A549 (cell line): ENCODE results near the gene TPI1. TPM values are rescaled to one million over a fixed set of nuclear protein-coding genes. Genes with fewer than 3 reads are reported as not detected.

ENCODE experiments used
- ATAC-seq, 2 experiments: fragments of 200-7000 bp in 1 of 2; fragments of >200 bp in 1 of 2; cut with Nextera tagmentation in 1 of 2; cut with Tn5 transposase in 1 of 2; 3 replicates each; pipeline versions ENCODE4 v1.8.0 to v1.9.1; 2018 to 2020; ENCODE audit warnings: mild to moderate bottlenecking in 1 of 2, moderate library complexity in 1 of 2
- CTCF ChIA-PET: fragments of 300-600 bp; sonication (Branson Sonifier 250); formaldehyde crosslinking; extraction: SDS; loops from one replicate; lab custom pipeline; 2021; ENCODE audit warnings: antibody characterized with exemption, inconsistent platforms; lab: Yijun Ruan, JAX
- POLR2A ChIA-PET: fragments of 350-600 bp; formaldehyde crosslinking; extraction: SDS; loops from one replicate; lab custom pipeline; 2021; ENCODE audit warnings: antibody characterized with exemption, inconsistent platforms; lab: Yijun Ruan, JAX
- DNase-seq, 2 experiments: peaks; one replicate each; pipeline versions ENCODE4 v3.0.0 to v3.0.0-alpha.2; 2011 to 2016; ENCODE audit warnings: low read depth in 1 of 2, low spot score in 1 of 2
- FAIRE-seq: peaks from 2 replicates; lab custom pipeline; 2011; peaks lifted over from hg19 to GRCh38; lab: Jason Lieb, UNC
- H3K27ac ChIP-seq, 2 experiments: fragments of >200 bp; sonication (Bioruptor Twin); formaldehyde crosslinking; 3 replicates each; pipeline ENCODE4 v1.5.1; 2016 to 2017
- H3K4me1 ChIP-seq: fragments of >200 bp; sonication (Bioruptor Twin); formaldehyde crosslinking; 3 replicates; pipeline ENCODE4 v1.6.1; 2016
- H3K4me2 ChIP-seq: fragments of >200 bp; sonication (Bioruptor Twin); formaldehyde crosslinking; 3 replicates; pipeline ENCODE4 v1.6.1; 2016
- H3K4me3 ChIP-seq: fragments of >200 bp; sonication (Bioruptor Twin); formaldehyde crosslinking; 3 replicates; pipeline ENCODE4 v1.5.1; 2016
- H3K9me3 ChIP-seq: fragments of >200 bp; sonication (Bioruptor Twin); formaldehyde crosslinking; 3 replicates; pipeline ENCODE4 v1.6.1; 2016
- ATOH8 ChIP-seq: fragments of 250-450 bp; sonication (Bioruptor Pico); IDR thresholded peaks from 2 replicates; pipeline ENCODE4 v1.5.0; 2020; ENCODE audit warnings: low read depth, mild to moderate bottlenecking, moderate library complexity
- BCL3 ChIP-seq: fragments of >200 bp; sonication (Bioruptor Twin); formaldehyde crosslinking; IDR thresholded peaks from 3 replicates; pipeline ENCODE4 v1.6.1; 2016
- CBX2 ChIP-seq: fragments of 200-600 bp; sonication (generic); IDR thresholded peaks from 2 replicates; pipeline ENCODE4 v1.6.1; 2016; ENCODE audit warnings: low read depth, mild to moderate bottlenecking, borderline replicate concordance
- CBX8 ChIP-seq: fragments of 200-600 bp; sonication (generic); IDR thresholded peaks from 2 replicates; pipeline ENCODE4 v1.6.1; 2016
- EHF ChIP-seq: fragments of 250-450 bp; sonication (Bioruptor Pico); IDR thresholded peaks from 2 replicates; pipeline ENCODE4 v1.5.0; 2020; ENCODE audit warnings: mild to moderate bottlenecking
- EHMT2 ChIP-seq: fragments of 200-600 bp; sonication (generic); IDR thresholded peaks from 2 replicates; pipeline ENCODE4 v1.6.1; 2016; ENCODE audit warnings: antibody characterized with exemption, low read depth, mild to moderate bottlenecking, moderate library complexity
- HES2 ChIP-seq: fragments of >200 bp; sonication (Bioruptor Twin); formaldehyde crosslinking; IDR thresholded peaks from 2 replicates; pipeline ENCODE4 v1.6.1; 2016
- HMGXB4 ChIP-seq: fragments of 250-450 bp; sonication (Bioruptor Pico); IDR thresholded peaks from 2 replicates; pipeline ENCODE4 v1.5.0; 2021; ENCODE audit warnings: mild to moderate bottlenecking, moderate library complexity, borderline replicate concordance
- HOXA7 ChIP-seq: fragments of 250-450 bp; sonication (Bioruptor Pico); IDR thresholded peaks from 2 replicates; pipeline ENCODE4 v1.5.0; 2020; ENCODE audit warnings: mild to moderate bottlenecking, moderate library complexity
- HOXB5 ChIP-seq: fragments of 250-450 bp; sonication (Bioruptor Pico); IDR thresholded peaks from 2 replicates; pipeline ENCODE4 v1.5.0; 2020; ENCODE audit warnings: mild to moderate bottlenecking, moderate library complexity
- JUN ChIP-seq, 2 experiments: fragments of >200 bp; sonication (Bioruptor Twin); formaldehyde crosslinking; IDR thresholded peaks; 2 replicates in 1 of 2; 3 replicates in 1 of 2; pipeline ENCODE4 v1.6.1; 2016 to 2017
- MAX ChIP-seq: IDR thresholded peaks from 2 replicates; pipeline ENCODE4 v1.6.1; 2012
- PHF8 ChIP-seq: fragments of 200-600 bp; sonication (generic); IDR thresholded peaks from 2 replicates; pipeline ENCODE4 v1.6.1; 2016; ENCODE audit warnings: low read depth, mild to moderate bottlenecking, antibody characterized with exemption, moderate library complexity, borderline replicate concordance
- POLR2AphosphoS2 ChIP-seq: conservative IDR thresholded peaks from 2 replicates; pipeline ENCODE4 v1.6.1; 2012; ENCODE audit warnings: low read length, improper control_type of control experiment, inconsistent platforms
- RAD21 ChIP-seq, 2 experiments: fragments of >200 bp in 1 of 2; sonication (Bioruptor Twin) in 1 of 2; formaldehyde crosslinking in 1 of 2; IDR thresholded peaks in 1 of 2; conservative IDR thresholded peaks in 1 of 2; 2 replicates in 1 of 2; 3 replicates in 1 of 2; pipeline ENCODE4 v1.6.1; 2012 to 2018; ENCODE audit warnings: inconsistent platforms in 1 of 2
- RARB ChIP-seq: fragments of 250-450 bp; sonication (Bioruptor Pico); IDR thresholded peaks from 2 replicates; pipeline ENCODE4 v1.8.0; 2021; ENCODE audit warnings: mild to moderate bottlenecking, moderate library complexity
- RCOR1 ChIP-seq: fragments of 150-350 bp; IDR thresholded peaks from 2 replicates; pipeline ENCODE4 v1.6.1; 2014; ENCODE audit warnings: antibody characterized with exemption, low read length, low read depth
- REST ChIP-seq: fragments of 200-600 bp; sonication (generic); IDR thresholded peaks from 2 replicates; pipeline ENCODE4 v1.6.1; 2016; ENCODE audit warnings: antibody characterized with exemption, mild to moderate bottlenecking, moderate library complexity
- RNF2 ChIP-seq: fragments of 200-600 bp; sonication (generic); IDR thresholded peaks from 2 replicates; pipeline ENCODE4 v1.6.1; 2016; ENCODE audit warnings: low read depth, mild to moderate bottlenecking, antibody characterized with exemption, moderate library complexity, borderline replicate concordance
- TFCP2L1 ChIP-seq: fragments of 250-450 bp; sonication (Bioruptor Pico); IDR thresholded peaks from 2 replicates; pipeline ENCODE4 v1.5.0; 2021; ENCODE audit warnings: mild to moderate bottlenecking
- ZSCAN20 ChIP-seq: fragments of 250-450 bp; sonication (Bioruptor Pico); IDR thresholded peaks from 2 replicates; pipeline ENCODE4 v1.8.0; 2022; ENCODE audit warnings: mild to moderate bottlenecking, moderate library complexity
- WGBS: methylation state at CpG from one replicate; pipeline ENCODE4 v1.1.6; 2017; ENCODE audit errors: missing lambda C conversion rate; 5-methylcytosine and 5-hydroxymethylcytosine counted together
- polyA plus RNA-seq, 4 experiments: library from polyadenylated mRNA; depleted of rRNA in 3 of 4; stranded (reverse); fragments of >200 nt; fragmentation: RNase III in 1 of 4; extraction: RNeasy Plus Mini Kit Qiagen cat#74134 plus additional on column Dnase treatment in 1 of 4; gene quantifications; 2 replicates in 3 of 4; 3 replicates in 1 of 4; pipeline ENCODE4 v1.2.3, GENCODE V29; 2011 to 2017

Gene TPI1
- polyA plus RNA-seq, 2 of the 4 experiments (the other 2 are of a cell fraction): 1,293 to 1,913 TPM

GRCh38 chr12:6838854-6839253, 28.5 kb upstream of the TPI1 start:
- H3K4me1 ChIP-seq: no peaks in the 10 kb centered on the region
- no peaks in the 10 kb centered on the region for H3K9me3 ChIP-seq
- no peak overlapping the region for H3K27ac ChIP-seq
- FAIRE-seq: no peak
- POLR2A ChIA-PET: interaction anchor here (2.3 kb wide), 1 partner anchor 13 kb away, joined by 7 read pairs; the partner anchor contains the start of genes CDCA3 and USP5
- H3K4me3 ChIP-seq: no peak overlapping the region
- H3K4me2 ChIP-seq: no peak overlapping the region
- WGBS: 88% methylated on average over 16 of the region's 16 CpGs
- CTCF ChIA-PET: interaction anchor here (1.0 to 29.8 kb wide), 11 partner anchors 7 to 222 kb away, joined by 3 to 306 read pairs (median 5); partner anchors contain the start of genes CDCA3, MLF2, P3H3 and PTMS
- DNase-seq: no peak
- ATAC-seq: no peak
- no peak for TF ChIP-seq POLR2AphosphoS2
- no peak for TF ChIP-seq RCOR1
- TF ChIP-seq HES2: no peak
- TF ChIP-seq EHMT2: no peak
- TF ChIP-seq, all 56 proteins: peak for 0

- FAIRE-seq (no peak), DNase-seq (no peak), ATAC-seq (no peak)
- H3K4me2 ChIP-seq: no peak overlapping the region
- H3K4me3 ChIP-seq: no peak overlapping the region
- H3K27ac ChIP-seq: no peak overlapping the region
- H3K4me1 ChIP-seq: no peaks in the 10 kb centered on the region
- TF ChIP-seq CBX2: no peak
- TF ChIP-seq POLR2AphosphoS2: no peak
- TF ChIP-seq BCL3: no peak
- TF ChIP-seq RNF2: no peak
- TF ChIP-seq TFCP2L1: no peak
- 87% methylated on average over 10 of the region's 10 CpGs for WGBS
- ChIA-PET CTCF (interaction anchor here (0.9 to 29.8 kb wide), 13 partner anchors 8 to 416 kb away, joined by 3 to 306 read pairs (median 4); partner anchors contain the start of genes CDCA3, MLF2, P3H3 and PTMS), POLR2A (interaction anchor here (1.5 to 2.3 kb wide), 2 partner anchors 12 to 28 kb away, joined by 4 to 7 read pairs; partner anchors contain the start of genes CDCA3, TPI1 and USP5)
- no peaks in the 10 kb centered on the region for H3K9me3 ChIP-seq
These were observed 27.7 kb upstream of the TPI1 start for GRCh38 chr12:6839482-6840201.

- ChIA-PET CTCF (interaction anchor here (0.9 to 29.8 kb wide), 6 partner anchors 9 to 417 kb away, joined by 3 to 306 read pairs (median 32); partner anchors contain the start of genes MLF2 and P3H3), POLR2A (interaction anchor here (1.5 to 2.3 kb wide), 2 partner anchors 11 to 27 kb away, joined by 4 to 7 read pairs; partner anchors contain the start of genes CDCA3, TPI1 and USP5)
- ATAC-seq (no peak), DNase-seq (no peak), FAIRE-seq (no peak)
- Histone ChIP-seq H3K27ac (no peak overlapping the region), H3K9me3 (no peaks in the 10 kb centered on the region), H3K4me3 (no peak overlapping the region), H3K4me2 (no peak overlapping the region), H3K4me1 (no peaks in the 10 kb centered on the region)
- WGBS: 100% methylated on average over 1 of the region's 1 CpG
- TF ChIP-seq HOXB5 (CRISPR knock-in tag) (no peak), HMGXB4 (CRISPR knock-in tag) (no peak), BCL3 (no peak), ATOH8 (CRISPR knock-in tag) (no peak), RARB (CRISPR knock-in tag) (no peak), PHF8 (no peak), EHF (CRISPR knock-in tag) (no peak), MAX (no peak), TFCP2L1 (no peak), RAD21 (conservative IDR thresholded peaks at IDR 0.05 in 1 of 2, IDR thresholded peaks at IDR 0.05 in 1 of 2) (no peak), ZSCAN20 (CRISPR knock-in tag) (no peak), JUN (IDR thresholded peaks at IDR 0.05) (no peak), CBX8 (no peak), HOXA7 (CRISPR knock-in tag) (no peak), REST (no peak)
These were observed 27.0 kb upstream of the TPI1 start for GRCh38 chr12:6840330-6840729.
